ENCODE data around the gene TNF.

Gene TNF

GRCh38 chr6:31543639-31544038 lies 31.7 kb upstream of the TNF start:
- TF ChIP-seq TSHZ2 (CRISPR knock-in tag; IDR thresholded peaks at IDR 0.05) (no peak), ZNF70 (CRISPR knock-in tag; IDR thresholded peaks at IDR 0.05) (no peak), ZNF565 (CRISPR knock-in tag; conservative IDR thresholded peaks at IDR 0.05; ENCODE audit: low read depth) (no peak), POU6F1 (CRISPR knock-in tag; IDR thresholded peaks at IDR 0.05; ENCODE audit: borderline replicate concordance, low read depth) (no peak), TCF4 (CRISPR knock-in tag; IDR thresholded peaks at IDR 0.05; ENCODE audit: borderline replicate concordance) (no peak), CSRNP3 (CRISPR knock-in tag; IDR thresholded peaks at IDR 0.05) (no peak), RARB (CRISPR knock-in tag; IDR thresholded peaks at IDR 0.05) (no peak), PATZ1 (CRISPR knock-in tag; IDR thresholded peaks at IDR 0.05; ENCODE audit: borderline replicate concordance) (no peak), GLIS3 (CRISPR knock-in tag; IDR thresholded peaks at IDR 0.05) (no peak), ARNTL (CRISPR knock-in tag; IDR thresholded peaks at IDR 0.05; ENCODE audit: borderline replicate concordance, low read depth) (no peak), BACH2 (CRISPR knock-in tag; IDR thresholded peaks at IDR 0.05; ENCODE audit: borderline replicate concordance) (no peak), ZFP3 (CRISPR knock-in tag; IDR thresholded peaks at IDR 0.05) (no peak), CREB5 (CRISPR knock-in tag; IDR thresholded peaks at IDR 0.05; ENCODE audit: low read depth) (no peak), ZNF8 (CRISPR knock-in tag; IDR thresholded peaks at IDR 0.05) (no peak), TOX (CRISPR knock-in tag; IDR thresholded peaks at IDR 0.05; ENCODE audit: borderline replicate concordance) (no peak), PPARA (CRISPR knock-in tag; IDR thresholded peaks at IDR 0.05; ENCODE audit: borderline replicate concordance) (no peak), ESRRG (CRISPR knock-in tag; IDR thresholded peaks at IDR 0.05) (no peak)
- ATAC-seq = no peak

GRCh38 chr6:31544676-31545075 lies 30.7 kb upstream of the TNF start:
- no peak for ATAC-seq
- TF ChIP-seq CSDC2 (CRISPR knock-in tag; IDR thresholded peaks at IDR 0.05) = no peak
- TF ChIP-seq RARB (CRISPR knock-in tag; IDR thresholded peaks at IDR 0.05) = no peak
- no peak for TF ChIP-seq GLIS3 (CRISPR knock-in tag; IDR thresholded peaks at IDR 0.05)
- TF ChIP-seq CSRNP3 (CRISPR knock-in tag; IDR thresholded peaks at IDR 0.05) = no peak
- no peak for TF ChIP-seq ISL1 (CRISPR knock-in tag; IDR thresholded peaks at IDR 0.05)

- no peak for TF ChIP-seq CREB5 (CRISPR knock-in tag; IDR thresholded peaks at IDR 0.05; ENCODE audit: low read depth)
- TF ChIP-seq ZNF70 (CRISPR knock-in tag; IDR thresholded peaks at IDR 0.05) = no peak
- no peak for TF ChIP-seq OSR1 (CRISPR knock-in tag; IDR thresholded peaks at IDR 0.05)
- TF ChIP-seq SNAI2 (CRISPR knock-in tag; IDR thresholded peaks at IDR 0.05) = no peak
- no peak for TF ChIP-seq ZNF565 (CRISPR knock-in tag; conservative IDR thresholded peaks at IDR 0.05; ENCODE audit: low read depth)
- no peak for TF ChIP-seq ZC3H10 (CRISPR knock-in tag; IDR thresholded peaks at IDR 0.05)
- no peak for TF ChIP-seq ARNTL (CRISPR knock-in tag; IDR thresholded peaks at IDR 0.05; ENCODE audit: borderline replicate concordance, low read depth)
- no peak for TF ChIP-seq RARB (CRISPR knock-in tag; IDR thresholded peaks at IDR 0.05)
- no peak for TF ChIP-seq ESRRG (CRISPR knock-in tag; IDR thresholded peaks at IDR 0.05)
- no peak for TF ChIP-seq ZNF8 (CRISPR knock-in tag; IDR thresholded peaks at IDR 0.05)
- TF ChIP-seq CSDC2 (CRISPR knock-in tag; IDR thresholded peaks at IDR 0.05) = no peak
- TF ChIP-seq PATZ1 (CRISPR knock-in tag; IDR thresholded peaks at IDR 0.05; ENCODE audit: borderline replicate concordance) = no peak
- no peak for ATAC-seq
Observed at GRCh38 chr6:31545291-31545690, 30.1 kb upstream of the TNF start.
